Measurements from ENCODE around the gene KISS1R.

The KISS1R gene

GRCh38 chr19:871446-872265 is 45.5 kb upstream of the KISS1R start:
- TF ChIP-seq CTCF (IDR thresholded peaks at IDR 0.05; ENCODE audit: low read length) (no peak), EZH2 (IDR thresholded peaks at IDR 0.05; ENCODE audit: borderline replicate concordance, low read length) (no peak)
- H3K9me2 ChIP-seq (ENCODE audit: low read depth, low read length) = no peaks in the 10 kb centered on the region
- peaks cover 17% of the 10 kb centered on the region for H3K4me1 ChIP-seq (ENCODE audit: insufficient read depth, low read length, severe bottlenecking)
- no peak overlapping the region for H3K4me3 ChIP-seq (ENCODE audit: low read depth, low read length, poor library complexity, severe bottlenecking)
- H3K79me2 ChIP-seq (ENCODE audit: insufficient read depth, low read length) = no peaks in the 10 kb centered on the region
- peak overlapping the region; percentile 72 for H3K4me2 ChIP-seq (ENCODE audit: low read length)
- H3F3A ChIP-seq (ENCODE audit: insufficient read depth, low read length) = no peaks in the 10 kb centered on the region
- no peak overlapping the region for H2AFZ ChIP-seq (ENCODE audit: low read length)
- H3K36me3 ChIP-seq (ENCODE audit: insufficient read depth, low read length) = peaks cover 26% of the 10 kb centered on the region
- no peaks in the 10 kb centered on the region for H4K20me1 ChIP-seq (ENCODE audit: insufficient read depth, low read length)
- no peak overlapping the region for H3K9ac ChIP-seq (ENCODE audit: low read length)
- peak overlapping the region; percentile 69 for H3K27ac ChIP-seq (ENCODE audit: low read depth, low read length, poor library complexity, severe bottlenecking)
- no peaks in the 10 kb centered on the region for H3K9me3 ChIP-seq (ENCODE audit: low read length)
- no peaks in the 10 kb centered on the region for H3K27me3 ChIP-seq (ENCODE audit: insufficient read depth, low read length)

GRCh38 chr19:872266-872951 is 44.7 kb upstream of the KISS1R start:
- no peaks in the 10 kb centered on the region for H3K79me2 ChIP-seq (ENCODE audit: insufficient read depth, low read length)
- H3K9ac ChIP-seq (ENCODE audit: low read length) = no peak overlapping the region; the same call in 1 of the 2 replicates
- no peaks in the 10 kb centered on the region for H3F3A ChIP-seq (ENCODE audit: insufficient read depth, low read length)
- H4K20me1 ChIP-seq (ENCODE audit: insufficient read depth, low read length) = no peaks in the 10 kb centered on the region
- H3K9me3 ChIP-seq (ENCODE audit: low read length) = no peaks in the 10 kb centered on the region
- peaks cover 17% of the 10 kb centered on the region for H3K4me1 ChIP-seq (ENCODE audit: insufficient read depth, low read length, severe bottlenecking)
- peaks cover 26% of the 10 kb centered on the region for H3K36me3 ChIP-seq (ENCODE audit: insufficient read depth, low read length)
- peak overlapping the region; percentile 69 for H3K27ac ChIP-seq (ENCODE audit: low read depth, low read length, poor library complexity, severe bottlenecking)
- no peaks in the 10 kb centered on the region for H3K27me3 ChIP-seq (ENCODE audit: insufficient read depth, low read length)
- no peaks in the 10 kb centered on the region for H3K9me2 ChIP-seq (ENCODE audit: low read depth, low read length)
- H3K4me2 ChIP-seq (ENCODE audit: low read length) = peak overlapping the region; percentile 72
- H3K4me3 ChIP-seq (ENCODE audit: low read depth, low read length, poor library complexity, severe bottlenecking) = peak overlapping the region; percentile 48
- TF ChIP-seq EZH2 (IDR thresholded peaks at IDR 0.05; ENCODE audit: borderline replicate concordance, low read length) (no peak), CTCF (IDR thresholded peaks at IDR 0.05; ENCODE audit: low read length) (no peak)
- H2AFZ ChIP-seq (ENCODE audit: low read length) = no peak overlapping the region

GRCh38 chr19:873084-873483 is 44.0 kb upstream of the KISS1R start:
- H3K9me2 ChIP-seq (ENCODE audit: low read depth, low read length) = no peaks in the 10 kb centered on the region
- no peak overlapping the region for H3K9ac ChIP-seq (ENCODE audit: low read length)
- no peaks in the 10 kb centered on the region for H4K20me1 ChIP-seq (ENCODE audit: insufficient read depth, low read length)
- H3K9me3 ChIP-seq (ENCODE audit: low read length) = no peaks in the 10 kb centered on the region
- H3K4me3 ChIP-seq (ENCODE audit: low read depth, low read length, poor library complexity, severe bottlenecking) = peak overlapping the region; percentile 12
- H3F3A ChIP-seq (ENCODE audit: insufficient read depth, low read length) = no peaks in the 10 kb centered on the region
- H3K27ac ChIP-seq (ENCODE audit: low read depth, low read length, poor library complexity, severe bottlenecking) = no peak overlapping the region
- peaks cover 20% of the 10 kb centered on the region for H3K36me3 ChIP-seq (ENCODE audit: insufficient read depth, low read length)
- no peaks in the 10 kb centered on the region for H3K27me3 ChIP-seq (ENCODE audit: insufficient read depth, low read length)
- no peak for TF ChIP-seq CTCF (IDR thresholded peaks at IDR 0.05; ENCODE audit: low read length)
- TF ChIP-seq EZH2 (IDR thresholded peaks at IDR 0.05; ENCODE audit: borderline replicate concordance, low read length) = no peak
- no peaks in the 10 kb centered on the region for H3K79me2 ChIP-seq (ENCODE audit: insufficient read depth, low read length)
- peak overlapping the region; percentile 20; the same call in 1 of the 2 replicates for H3K4me2 ChIP-seq (ENCODE audit: low read length)
- peaks cover 17% of the 10 kb centered on the region for H3K4me1 ChIP-seq (ENCODE audit: insufficient read depth, low read length, severe bottlenecking)
- no peak overlapping the region for H2AFZ ChIP-seq (ENCODE audit: low read length)
